ENCODE data around the gene FNIP2.

DNA sequence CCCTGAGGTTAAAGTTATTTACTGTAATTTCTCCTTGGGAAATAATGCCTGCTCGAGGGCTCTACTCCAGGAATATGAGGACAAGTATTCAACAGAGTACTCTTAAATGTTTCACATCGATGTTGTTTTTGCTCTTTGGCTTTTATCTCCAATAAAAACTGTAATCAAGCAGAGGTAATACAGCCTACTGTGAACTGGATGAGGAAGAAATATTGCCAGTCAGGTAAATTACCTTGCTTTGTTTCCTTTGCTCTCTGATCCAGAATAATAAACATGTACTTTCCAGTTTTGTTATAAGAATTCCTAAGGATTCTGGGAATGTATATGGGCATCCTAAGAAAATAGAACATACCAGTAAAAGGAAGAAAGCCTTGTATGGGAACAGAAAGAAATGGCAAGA lies 60.4 kb downstream of the FNIP2 start:
- TF ChIP-seq SUZ12 (IDR thresholded peaks at IDR 0.05) (no peak), ZNF384 (IDR thresholded peaks at IDR 0.05) (no peak), FOXK2 (IDR thresholded peaks at IDR 0.05) (no peak), NFRKB (IDR thresholded peaks at IDR 0.05) (no peak), SP1 (IDR thresholded peaks at IDR 0.05) (no peak), FOXA1 (IDR thresholded peaks at IDR 0.05) (no peak)

Measured in HEK293T (cell line).